ENCODE measurements around the gene PTPRN2. TPM values are rescaled to one million over a fixed set of nuclear protein-coding genes. Genes with fewer than 3 reads are reported as not detected.

Gene PTPRN2
- total RNA-seq, 1 donor from 2014 or later: 32.2 TPM

DNA sequence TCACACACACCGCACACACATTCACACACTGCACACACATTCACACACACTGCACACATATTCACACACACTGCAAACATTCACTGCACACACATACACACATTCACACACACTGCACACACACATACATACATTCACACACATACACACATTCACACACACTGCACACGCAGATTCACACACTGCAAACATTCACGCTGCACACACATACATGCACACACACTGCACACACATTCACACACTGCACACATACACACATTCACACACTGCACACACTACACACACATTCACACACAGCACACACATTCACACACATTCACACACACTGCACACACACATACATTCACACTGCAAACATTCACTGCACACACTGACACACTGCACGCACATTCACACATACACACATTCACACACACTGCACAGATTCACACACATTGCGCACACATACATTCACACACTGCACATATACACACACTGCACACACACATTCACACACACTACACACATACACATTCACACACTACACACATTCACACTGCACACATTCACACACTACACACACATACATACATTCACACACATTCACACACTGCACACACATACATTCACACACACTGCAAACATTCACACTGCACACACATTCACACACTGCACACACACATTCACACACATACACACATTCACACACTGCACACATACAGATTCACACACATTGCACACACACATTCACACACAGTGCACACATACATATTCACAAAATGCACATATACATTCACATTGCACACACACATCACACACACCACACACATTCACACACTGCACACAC, 325.1 kb downstream of the PTPRN2 start:
- H3K36me3 Mint-ChIP-seq (ENCODE audit: low read depth): no peaks in the 10 kb centered on the region
- H3K4me1 Mint-ChIP-seq: peaks cover 24% of the 10 kb centered on the region
- no peak overlapping the region for H3K4me3 Mint-ChIP-seq
- no peak for DNase-seq (ENCODE audit: low read depth, low spot score)
- no peaks in the 10 kb centered on the region for H3K9me3 Mint-ChIP-seq
- no peaks in the 10 kb centered on the region for H3K27me3 Mint-ChIP-seq (ENCODE audit: low read depth)
- H3K27ac Mint-ChIP-seq (ENCODE audit: unreplicated experiment): no peak overlapping the region
- no peak for TF ChIP-seq CTCF (conservative IDR thresholded peaks at IDR 0.05)

DNA sequence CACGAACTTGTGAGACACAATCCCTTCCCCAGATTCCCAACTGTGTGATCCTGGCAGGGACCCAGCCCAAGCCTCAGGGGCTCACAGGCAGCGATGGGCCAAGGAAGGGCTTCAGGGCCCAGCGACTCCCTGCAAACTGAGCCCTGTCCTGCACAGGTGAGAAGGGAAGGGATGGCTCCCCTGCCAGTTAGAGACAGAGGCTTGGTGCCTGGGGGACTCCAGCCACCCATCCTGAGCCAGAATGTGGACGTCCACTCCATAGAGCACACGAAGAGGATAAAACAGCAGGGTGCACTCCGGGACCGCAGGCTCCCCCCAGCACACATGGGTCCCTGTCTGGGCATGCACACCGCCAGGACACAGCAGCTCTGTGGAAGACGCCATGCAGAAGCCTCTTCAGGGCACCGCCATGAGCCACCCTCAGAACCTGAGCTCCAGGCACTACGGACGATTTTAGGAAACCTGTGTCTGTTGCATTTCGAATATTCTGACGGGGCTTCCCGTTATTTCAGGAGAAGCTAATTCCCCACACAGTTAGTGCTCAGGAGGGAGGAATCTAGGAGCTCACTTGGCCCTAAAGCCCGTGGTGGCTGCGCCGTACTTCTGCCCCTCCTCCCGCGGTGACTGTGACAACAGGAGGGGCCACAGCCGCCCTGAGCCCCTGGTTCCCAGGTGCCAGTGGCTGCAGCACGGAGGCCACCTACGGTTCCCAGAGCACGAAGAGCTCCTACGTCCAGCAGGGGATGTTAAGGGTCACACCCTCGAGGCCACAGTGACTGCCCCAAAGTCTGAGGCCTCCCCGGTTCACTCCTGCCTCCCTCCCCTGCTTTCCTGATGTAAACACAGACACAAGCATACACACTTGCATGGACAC, 326.0 kb downstream of the PTPRN2 start:
- Mint-ChIP-seq H3K27ac (ENCODE audit: unreplicated experiment) (no peak overlapping the region), H3K4me1 (peaks cover 24% of the 10 kb centered on the region), H3K36me3 (ENCODE audit: low read depth) (no peaks in the 10 kb centered on the region), H3K27me3 (ENCODE audit: low read depth) (no peaks in the 10 kb centered on the region), H3K9me3 (no peaks in the 10 kb centered on the region), H3K4me3 (no peak overlapping the region)
- DNase-seq (ENCODE audit: low read depth, low spot score): no peak
- no peak for TF ChIP-seq CTCF (conservative IDR thresholded peaks at IDR 0.05)

DNA sequence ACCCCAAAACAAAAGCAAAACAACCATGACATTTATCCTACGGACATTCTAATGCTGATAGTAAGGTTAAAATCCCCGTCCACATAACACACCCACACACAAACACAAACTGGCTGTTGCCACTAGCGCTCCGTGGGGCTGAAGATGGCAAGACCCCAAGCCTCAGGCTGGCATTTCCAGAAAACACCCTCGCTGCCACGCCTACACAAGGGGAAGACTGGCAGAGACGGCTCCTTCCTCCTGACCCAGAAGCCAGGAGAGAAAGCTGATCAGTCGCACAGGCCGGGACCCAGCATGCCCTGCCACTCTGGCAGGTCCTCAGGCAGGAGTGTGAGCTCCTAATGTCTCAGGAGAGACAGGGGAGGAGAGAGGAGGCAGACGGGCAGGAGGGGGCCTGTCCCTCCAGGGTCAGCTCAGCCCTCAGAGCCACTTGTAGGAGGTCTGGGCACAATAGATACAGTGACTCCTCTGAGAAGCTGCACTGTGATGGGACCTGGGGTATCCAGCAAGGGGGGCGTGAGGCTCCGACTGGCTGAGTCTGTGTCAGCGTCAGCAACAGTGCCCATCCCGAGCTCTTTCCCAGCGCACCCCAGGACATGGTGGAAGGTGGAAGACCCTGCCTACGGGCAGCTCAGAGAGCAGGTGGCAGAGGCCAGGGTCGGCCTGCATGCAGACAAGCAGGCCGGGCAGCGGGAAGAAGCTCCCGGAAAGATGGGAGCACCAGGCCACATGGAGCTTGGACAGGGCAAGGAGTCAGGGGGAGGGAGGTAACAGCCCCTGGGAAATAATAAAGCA, 326.9 kb downstream of the PTPRN2 start:
- no peaks in the 10 kb centered on the region for H3K9me3 Mint-ChIP-seq
- H3K27me3 Mint-ChIP-seq (ENCODE audit: low read depth): no peaks in the 10 kb centered on the region
- no peak for DNase-seq (ENCODE audit: low read depth, low spot score)
- TF ChIP-seq CTCF (conservative IDR thresholded peaks at IDR 0.05): no peak
- H3K36me3 Mint-ChIP-seq (ENCODE audit: low read depth): no peaks in the 10 kb centered on the region
- H3K4me3 Mint-ChIP-seq: no peak overlapping the region
- peaks cover 24% of the 10 kb centered on the region for H3K4me1 Mint-ChIP-seq
- peak overlapping the region; percentile 79 for H3K27ac Mint-ChIP-seq (ENCODE audit: unreplicated experiment)

GRCh38 chr7:158259671-158260418, 327.8 kb downstream of the PTPRN2 start:
- no peak for DNase-seq (ENCODE audit: low read depth, low spot score)
- H3K4me1 Mint-ChIP-seq: peaks cover 24% of the 10 kb centered on the region
- H3K27ac Mint-ChIP-seq (ENCODE audit: unreplicated experiment): peak overlapping the region; percentile 79
- no peaks in the 10 kb centered on the region for H3K9me3 Mint-ChIP-seq
- H3K27me3 Mint-ChIP-seq (ENCODE audit: low read depth): no peaks in the 10 kb centered on the region
- H3K4me3 Mint-ChIP-seq: no peak overlapping the region
- no peaks in the 10 kb centered on the region for H3K36me3 Mint-ChIP-seq (ENCODE audit: low read depth)
- TF ChIP-seq CTCF (conservative IDR thresholded peaks at IDR 0.05): no peak

DNA sequence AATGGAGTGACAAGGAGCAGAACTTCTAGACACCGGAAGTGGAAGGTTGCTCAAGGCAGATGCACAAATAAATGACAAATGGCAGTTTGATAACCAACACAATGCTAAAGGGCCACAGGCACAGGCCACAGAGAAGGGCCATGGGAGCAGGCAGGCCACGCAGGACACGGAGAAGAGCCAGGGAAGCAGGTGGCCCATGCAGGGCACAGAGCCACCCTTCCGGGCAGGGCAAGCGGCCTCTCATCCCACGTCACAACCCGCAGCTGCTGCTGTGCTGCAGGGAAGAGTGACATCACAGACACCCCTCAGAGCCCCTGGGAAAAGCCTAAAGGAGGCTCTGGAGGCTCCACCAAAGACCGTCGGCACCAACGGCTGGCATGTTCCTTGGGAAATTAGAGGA, 328.5 kb downstream of the PTPRN2 start:
- TF ChIP-seq CTCF (conservative IDR thresholded peaks at IDR 0.05): no peak
- Mint-ChIP-seq H3K9me3 (no peaks in the 10 kb centered on the region), H3K27me3 (ENCODE audit: low read depth) (no peaks in the 10 kb centered on the region), H3K4me1 (peaks cover 24% of the 10 kb centered on the region), H3K36me3 (ENCODE audit: low read depth) (no peaks in the 10 kb centered on the region), H3K27ac (ENCODE audit: unreplicated experiment) (no peak overlapping the region), H3K4me3 (no peak overlapping the region)
- no peak for DNase-seq (ENCODE audit: low read depth, low spot score)
